A549 (cell line): Measurements from ENCODE around the gene MEG3. TPM values are rescaled to one million over a fixed set of nuclear protein-coding genes. Genes with fewer than 3 reads are reported as not detected.

Experiments used
- ATAC-seq, 2 experiments: fragments of 200-7000 bp in 1 of 2; fragments of >200 bp in 1 of 2; cut with Nextera tagmentation in 1 of 2; cut with Tn5 transposase in 1 of 2; 3 replicates each; pipeline versions ENCODE4 v1.8.0 to v1.9.1; 2018 to 2020; ENCODE audit warnings: mild to moderate bottlenecking in 1 of 2, moderate library complexity in 1 of 2
- CTCF ChIA-PET: fragments of 300-600 bp; sonication (Branson Sonifier 250); formaldehyde crosslinking; extraction: SDS; loops from one replicate; lab custom pipeline; 2021; ENCODE audit warnings: antibody characterized with exemption, inconsistent platforms; lab: Yijun Ruan, JAX
- POLR2A ChIA-PET: fragments of 350-600 bp; formaldehyde crosslinking; extraction: SDS; loops from one replicate; lab custom pipeline; 2021; ENCODE audit warnings: antibody characterized with exemption, inconsistent platforms; lab: Yijun Ruan, JAX
- DNase-seq, 2 experiments: peaks; one replicate each; pipeline versions ENCODE4 v3.0.0 to v3.0.0-alpha.2; 2011 to 2016; ENCODE audit warnings: low read depth in 1 of 2, low spot score in 1 of 2
- FAIRE-seq: peaks from 2 replicates; lab custom pipeline; 2011; peaks lifted over from hg19 to GRCh38; lab: Jason Lieb, UNC
- H3K27ac ChIP-seq, 2 experiments: fragments of >200 bp; sonication (Bioruptor Twin); formaldehyde crosslinking; 3 replicates each; pipeline ENCODE4 v1.5.1; 2016 to 2017
- H3K4me1 ChIP-seq: fragments of >200 bp; sonication (Bioruptor Twin); formaldehyde crosslinking; 3 replicates; pipeline ENCODE4 v1.6.1; 2016
- H3K4me2 ChIP-seq: fragments of >200 bp; sonication (Bioruptor Twin); formaldehyde crosslinking; 3 replicates; pipeline ENCODE4 v1.6.1; 2016
- H3K4me3 ChIP-seq: fragments of >200 bp; sonication (Bioruptor Twin); formaldehyde crosslinking; 3 replicates; pipeline ENCODE4 v1.5.1; 2016
- H3K9me3 ChIP-seq: fragments of >200 bp; sonication (Bioruptor Twin); formaldehyde crosslinking; 3 replicates; pipeline ENCODE4 v1.6.1; 2016
- BHLHE40 ChIP-seq: IDR thresholded peaks from 2 replicates; pipeline ENCODE4 v1.6.1; 2012; ENCODE audit warnings: low read depth, low read length, inconsistent platforms
- CHD2 ChIP-seq: fragments of 150-350 bp; IDR thresholded peaks from 2 replicates; pipeline ENCODE4 v1.6.1; 2014; ENCODE audit warnings: low read length; ENCODE audit not compliant: partially characterized antibody
- EHF ChIP-seq: fragments of 250-450 bp; sonication (Bioruptor Pico); IDR thresholded peaks from 2 replicates; pipeline ENCODE4 v1.5.0; 2020; ENCODE audit warnings: mild to moderate bottlenecking
- EHMT2 ChIP-seq: fragments of 200-600 bp; sonication (generic); IDR thresholded peaks from 2 replicates; pipeline ENCODE4 v1.6.1; 2016; ENCODE audit warnings: antibody characterized with exemption, low read depth, mild to moderate bottlenecking, moderate library complexity
- EP300 ChIP-seq, 2 experiments: fragments of >200 bp; sonication (Bioruptor Twin); formaldehyde crosslinking; IDR thresholded peaks; 2 replicates in 1 of 2; 3 replicates in 1 of 2; pipeline ENCODE4 v1.6.1; 2016 to 2017
- FOSB ChIP-seq: fragments of 250-450 bp; sonication (Bioruptor Pico); IDR thresholded peaks from 2 replicates; pipeline ENCODE4 v1.5.0; 2020; ENCODE audit warnings: mild to moderate bottlenecking, moderate library complexity
- HEYL ChIP-seq: fragments of 250-450 bp; sonication (Bioruptor Pico); IDR thresholded peaks from 2 replicates; pipeline ENCODE4 v1.8.0; 2021; ENCODE audit warnings: mild to moderate bottlenecking, moderate library complexity
- JUN ChIP-seq, 2 experiments: fragments of >200 bp; sonication (Bioruptor Twin); formaldehyde crosslinking; IDR thresholded peaks; 2 replicates in 1 of 2; 3 replicates in 1 of 2; pipeline ENCODE4 v1.6.1; 2016 to 2017
- MAZ ChIP-seq: fragments of 150-350 bp; IDR thresholded peaks from 2 replicates; pipeline ENCODE4 v1.6.1; 2014; ENCODE audit warnings: antibody characterized with exemption, low read depth, low read length, borderline replicate concordance
- MYC ChIP-seq: IDR thresholded peaks from 2 replicates; pipeline ENCODE4 v1.6.1; 2012; ENCODE audit warnings: mild to moderate bottlenecking, inconsistent platforms, low read length, improper control_type of control experiment, borderline replicate concordance
- NFE2L2 ChIP-seq: fragments of 150-350 bp; conservative IDR thresholded peaks from 2 replicates; pipeline ENCODE4 v1.6.1; 2014; ENCODE audit warnings: low read length
- PHF8 ChIP-seq: fragments of 200-600 bp; sonication (generic); IDR thresholded peaks from 2 replicates; pipeline ENCODE4 v1.6.1; 2016; ENCODE audit warnings: low read depth, mild to moderate bottlenecking, antibody characterized with exemption, moderate library complexity, borderline replicate concordance
- SREBF2 ChIP-seq: fragments of 450-650 bp; IDR thresholded peaks from 2 replicates; pipeline ENCODE4 v1.6.1; 2014; ENCODE audit warnings: mild to moderate bottlenecking, moderate library complexity
- TP53 ChIP-seq: fragments of 250-450 bp; sonication (Bioruptor Pico); IDR thresholded peaks from 2 replicates; pipeline ENCODE4 v1.5.0; 2021; ENCODE audit warnings: mild to moderate bottlenecking, moderate library complexity
- ZC3H11A ChIP-seq: fragments of 450-650 bp; IDR thresholded peaks from 2 replicates; pipeline ENCODE4 v1.6.1; 2014; ENCODE audit warnings: antibody characterized with exemption, mild to moderate bottlenecking
- WGBS: methylation state at CpG from one replicate; pipeline ENCODE4 v1.1.6; 2017; ENCODE audit errors: missing lambda C conversion rate; 5-methylcytosine and 5-hydroxymethylcytosine counted together
- polyA plus RNA-seq, 4 experiments: library from polyadenylated mRNA; depleted of rRNA in 3 of 4; stranded (reverse); fragments of >200 nt; fragmentation: RNase III in 1 of 4; extraction: RNeasy Plus Mini Kit Qiagen cat#74134 plus additional on column Dnase treatment in 1 of 4; gene quantifications; 2 replicates in 3 of 4; 3 replicates in 1 of 4; pipeline ENCODE4 v1.2.3, GENCODE V29; 2011 to 2017
- TF ChIP-seq, protein P1 (sequence below): fragments of >200 bp; sonication (Bioruptor Twin); formaldehyde crosslinking; IDR thresholded peaks from 3 replicates; pipeline ENCODE4 v1.5.1; 2016
- TF ChIP-seq, protein P2 (sequence below): fragments of 450-650 bp; IDR thresholded peaks from 2 replicates; pipeline ENCODE4 v1.6.1; 2014; ENCODE audit warnings: antibody characterized with exemption

Gene MEG3
- polyA plus RNA-seq, 2 of the 4 experiments (the other 2 are of a cell fraction), result 27.0 to 56.7 TPM

DNA sequence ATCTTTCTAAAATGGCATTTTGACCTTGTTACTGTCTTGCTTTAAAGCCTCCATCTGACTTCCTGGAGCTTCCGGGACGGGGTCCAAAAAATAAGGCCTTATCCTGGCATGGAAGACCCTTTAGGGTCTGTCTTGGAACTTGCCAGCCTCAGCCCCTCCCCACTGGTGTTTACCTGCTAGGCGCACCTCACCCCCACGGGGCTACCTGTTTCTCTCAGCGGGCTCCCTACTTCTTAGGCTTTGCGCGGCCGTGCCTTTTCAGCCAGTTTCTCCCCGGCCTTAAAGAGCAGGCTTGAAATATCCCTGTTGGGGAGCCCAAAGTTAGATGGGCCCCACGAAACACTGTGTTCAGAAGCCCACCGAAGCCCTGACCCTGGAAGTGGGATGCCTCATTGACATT is 72.5 kb downstream of the MEG3 start:
- no peak overlapping the region for H3K4me2 ChIP-seq
- CTCF ChIA-PET, result interaction anchor here (0.9 to 4.3 kb wide), 5 partner anchors 188 to 767 kb away, joined by 3 to 24 read pairs (median 7); no protein-coding TSS in a partner anchor
- TF ChIP-seq EHF (CRISPR knock-in tag), result no peak
- TF ChIP-seq CHD2, result no peak
- TF ChIP-seq, protein P1, sequence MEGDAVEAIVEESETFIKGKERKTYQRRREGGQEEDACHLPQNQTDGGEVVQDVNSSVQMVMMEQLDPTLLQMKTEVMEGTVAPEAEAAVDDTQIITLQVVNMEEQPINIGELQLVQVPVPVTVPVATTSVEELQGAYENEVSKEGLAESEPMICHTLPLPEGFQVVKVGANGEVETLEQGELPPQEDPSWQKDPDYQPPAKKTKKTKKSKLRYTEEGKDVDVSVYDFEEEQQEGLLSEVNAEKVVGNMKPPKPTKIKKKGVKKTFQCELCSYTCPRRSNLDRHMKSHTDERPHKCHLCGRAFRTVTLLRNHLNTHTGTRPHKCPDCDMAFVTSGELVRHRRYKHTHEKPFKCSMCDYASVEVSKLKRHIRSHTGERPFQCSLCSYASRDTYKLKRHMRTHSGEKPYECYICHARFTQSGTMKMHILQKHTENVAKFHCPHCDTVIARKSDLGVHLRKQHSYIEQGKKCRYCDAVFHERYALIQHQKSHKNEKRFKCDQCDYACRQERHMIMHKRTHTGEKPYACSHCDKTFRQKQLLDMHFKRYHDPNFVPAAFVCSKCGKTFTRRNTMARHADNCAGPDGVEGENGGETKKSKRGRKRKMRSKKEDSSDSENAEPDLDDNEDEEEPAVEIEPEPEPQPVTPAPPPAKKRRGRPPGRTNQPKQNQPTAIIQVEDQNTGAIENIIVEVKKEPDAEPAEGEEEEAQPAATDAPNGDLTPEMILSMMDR, result no peak
- no peak for TF ChIP-seq EHMT2
- TF ChIP-seq TP53 (CRISPR knock-in tag), result no peak
- no peak for TF ChIP-seq JUN (IDR thresholded peaks at IDR 0.05)
- no peak for TF ChIP-seq NFE2L2
- TF ChIP-seq FOSB (CRISPR knock-in tag), result no peak
- TF ChIP-seq BHLHE40, result no peak
- no peak for TF ChIP-seq MYC
- no peak for TF ChIP-seq EP300 (IDR thresholded peaks at IDR 0.05)
- TF ChIP-seq PHF8, result no peak
- H3K4me1 ChIP-seq, result no peaks in the 10 kb centered on the region
- no peaks in the 10 kb centered on the region for H3K9me3 ChIP-seq
- ATAC-seq (no peak), FAIRE-seq (no peak), DNase-seq (no peak)
- no peak overlapping the region for H3K4me3 ChIP-seq
- H3K27ac ChIP-seq, result no peak overlapping the region
- POLR2A ChIA-PET, result no interaction called here
- WGBS, result 85% methylated on average over 11 of the region's 11 CpGs

DNA sequence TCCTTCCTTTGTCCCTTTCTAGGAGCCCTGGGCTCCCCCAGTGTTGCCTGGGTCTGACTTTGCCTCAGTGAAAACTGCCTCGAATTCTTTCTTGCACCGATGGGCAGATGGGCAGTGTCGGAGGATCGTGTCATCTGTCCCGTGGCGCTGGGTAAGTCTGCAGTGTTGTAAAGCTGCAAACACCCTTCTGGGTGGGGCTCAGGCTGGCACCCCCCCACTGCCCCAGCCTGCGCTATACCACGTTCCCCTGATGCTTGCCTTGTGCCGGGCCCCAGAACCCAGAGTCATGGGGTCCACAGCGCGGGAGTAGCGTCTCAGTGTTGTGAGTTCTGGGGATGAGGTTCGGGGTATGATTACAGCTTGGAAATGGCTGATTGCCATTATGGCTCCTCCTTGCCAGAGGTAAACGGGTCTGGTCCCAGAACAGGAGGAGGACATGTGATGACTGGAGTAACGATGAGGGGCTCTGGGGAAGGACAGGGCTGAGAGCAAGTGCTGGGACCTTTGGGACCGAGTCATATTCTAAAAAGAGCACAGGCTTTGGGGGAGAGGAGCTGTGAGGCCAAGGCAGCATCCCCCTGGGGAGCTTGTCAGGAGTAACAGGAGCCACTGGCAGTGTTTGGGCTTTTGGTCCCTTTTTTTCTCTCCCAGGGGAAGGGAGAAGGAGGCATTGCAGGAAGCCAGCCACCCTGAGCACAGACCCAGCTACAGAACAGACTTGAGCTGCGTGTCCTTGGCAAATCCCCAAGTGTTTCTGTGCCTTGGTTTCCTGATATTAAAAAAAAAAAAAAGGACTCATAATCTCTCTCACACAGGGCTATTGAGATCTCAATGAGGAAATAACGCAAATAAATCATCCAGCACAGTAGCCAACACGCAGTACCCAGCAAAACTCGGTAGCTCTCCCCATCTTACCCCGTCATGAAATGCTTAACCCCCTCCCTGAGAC is 73.3 kb downstream of the MEG3 start:
- ATAC-seq (no peak), DNase-seq (no peak), FAIRE-seq (no peak)
- Histone ChIP-seq H3K4me1 (peaks cover 5% of the 10 kb centered on the region; the same call in 2 of the 3 replicates), H3K4me2 (no peak overlapping the region), H3K9me3 (no peaks in the 10 kb centered on the region), H3K4me3 (no peak overlapping the region), H3K27ac (no peak overlapping the region)
- CTCF ChIA-PET, result interaction anchor here (0.6 to 4.3 kb wide), 11 partner anchors 15 to 728 kb away, joined by 3 to 24 read pairs (median 7); no protein-coding TSS in a partner anchor
- no peak for TF ChIP-seq SREBF2
- TF ChIP-seq EHF (CRISPR knock-in tag), result no peak
- WGBS, result 83% methylated on average over 17 of the region's 21 CpGs
- POLR2A ChIA-PET, result interaction anchor here (0.7 kb wide), 1 partner anchor 521 kb away, joined by 3 read pairs; no protein-coding TSS in a partner anchor

DNA sequence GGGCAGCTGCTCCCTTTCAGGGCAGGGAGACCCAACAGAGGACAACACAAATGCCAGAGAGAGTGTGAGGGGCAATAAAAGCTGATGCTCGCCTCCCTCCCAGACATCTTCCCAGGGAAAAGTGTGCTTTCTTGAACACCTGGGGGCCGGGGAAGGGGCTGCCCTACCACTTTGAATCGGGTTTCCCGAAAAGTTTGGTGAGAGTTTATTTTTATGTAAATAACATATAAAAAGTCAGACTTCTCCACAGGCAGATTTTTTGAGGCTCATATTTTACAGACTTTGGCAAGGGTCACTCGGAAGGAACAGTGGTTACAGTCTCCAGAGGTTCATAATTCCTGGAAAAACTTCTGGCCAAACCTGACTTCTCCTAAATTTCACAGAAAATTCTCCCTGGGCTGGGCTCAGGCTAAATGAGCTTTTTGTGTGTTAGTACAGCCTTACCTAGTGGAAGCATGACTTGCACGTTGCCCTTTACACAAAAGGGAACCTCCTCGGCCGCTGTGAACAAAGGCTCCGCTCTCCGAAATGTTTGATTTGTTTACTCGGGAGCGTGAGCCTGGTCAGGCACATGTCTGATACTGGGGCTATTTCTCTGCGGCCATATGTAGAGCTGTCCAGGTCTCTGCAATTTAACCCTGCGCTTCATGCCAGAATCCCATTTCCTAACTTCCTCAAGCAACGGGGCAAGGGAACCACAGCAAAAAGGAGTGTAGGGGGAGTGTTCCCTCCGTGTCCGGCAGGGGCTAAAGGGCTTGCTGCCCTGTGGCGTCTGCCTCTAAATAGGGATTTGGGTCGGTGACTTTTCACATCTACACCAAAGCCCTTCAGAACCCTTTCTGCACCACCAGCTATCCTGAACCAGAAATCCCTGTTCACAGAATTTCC is 74.2 kb downstream of the MEG3 start:
- DNase-seq (no peak), FAIRE-seq (no peak), ATAC-seq (no peak)
- no peak overlapping the region for H3K4me3 ChIP-seq
- ChIA-PET POLR2A (interaction anchor here (0.7 kb wide), 1 partner anchor 522 kb away, joined by 3 read pairs; no protein-coding TSS in a partner anchor), CTCF (interaction anchor here (0.6 to 4.3 kb wide), 22 partner anchors 9 to 765 kb away, joined by 3 to 32 read pairs (median 4); no protein-coding TSS in a partner anchor)
- no peak overlapping the region for H3K4me2 ChIP-seq
- H3K27ac ChIP-seq, result no peak overlapping the region
- peaks cover 5% of the 10 kb centered on the region; the same call in 2 of the 3 replicates for H3K4me1 ChIP-seq
- H3K9me3 ChIP-seq, result no peaks in the 10 kb centered on the region
- TF ChIP-seq MAZ, result no peak
- TF ChIP-seq, protein P2, sequence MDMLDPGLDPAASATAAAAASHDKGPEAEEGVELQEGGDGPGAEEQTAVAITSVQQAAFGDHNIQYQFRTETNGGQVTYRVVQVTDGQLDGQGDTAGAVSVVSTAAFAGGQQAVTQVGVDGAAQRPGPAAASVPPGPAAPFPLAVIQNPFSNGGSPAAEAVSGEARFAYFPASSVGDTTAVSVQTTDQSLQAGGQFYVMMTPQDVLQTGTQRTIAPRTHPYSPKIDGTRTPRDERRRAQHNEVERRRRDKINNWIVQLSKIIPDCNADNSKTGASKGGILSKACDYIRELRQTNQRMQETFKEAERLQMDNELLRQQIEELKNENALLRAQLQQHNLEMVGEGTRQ, result no peak
- no peak for TF ChIP-seq ZC3H11A
- no peak for TF ChIP-seq HEYL (CRISPR knock-in tag)
- WGBS, result 91% methylated on average over 19 of the region's 19 CpGs
